Measurements from ENCODE around the gene BCORL1.

DNA sequence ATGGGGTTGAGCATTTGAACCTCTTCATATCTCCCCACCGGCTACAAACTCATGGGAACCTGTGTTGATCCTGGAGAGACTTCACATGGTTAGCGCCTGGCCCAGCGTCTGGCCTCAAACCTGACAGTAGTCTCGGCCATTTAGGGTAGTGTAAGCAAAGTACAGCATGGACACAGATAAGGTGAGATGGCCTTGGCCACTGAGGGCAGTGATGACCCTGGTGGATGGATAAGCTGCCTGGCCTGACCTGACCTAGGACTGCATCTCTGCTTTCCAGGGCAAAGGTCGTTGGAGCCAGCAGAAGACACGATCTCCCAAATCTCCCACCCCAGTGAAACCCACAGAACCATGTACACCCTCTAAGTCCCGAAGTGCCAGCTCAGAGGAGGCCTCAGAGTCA, 51.7 kb downstream of the BCORL1 start:
- TF ChIP-seq, protein P1, sequence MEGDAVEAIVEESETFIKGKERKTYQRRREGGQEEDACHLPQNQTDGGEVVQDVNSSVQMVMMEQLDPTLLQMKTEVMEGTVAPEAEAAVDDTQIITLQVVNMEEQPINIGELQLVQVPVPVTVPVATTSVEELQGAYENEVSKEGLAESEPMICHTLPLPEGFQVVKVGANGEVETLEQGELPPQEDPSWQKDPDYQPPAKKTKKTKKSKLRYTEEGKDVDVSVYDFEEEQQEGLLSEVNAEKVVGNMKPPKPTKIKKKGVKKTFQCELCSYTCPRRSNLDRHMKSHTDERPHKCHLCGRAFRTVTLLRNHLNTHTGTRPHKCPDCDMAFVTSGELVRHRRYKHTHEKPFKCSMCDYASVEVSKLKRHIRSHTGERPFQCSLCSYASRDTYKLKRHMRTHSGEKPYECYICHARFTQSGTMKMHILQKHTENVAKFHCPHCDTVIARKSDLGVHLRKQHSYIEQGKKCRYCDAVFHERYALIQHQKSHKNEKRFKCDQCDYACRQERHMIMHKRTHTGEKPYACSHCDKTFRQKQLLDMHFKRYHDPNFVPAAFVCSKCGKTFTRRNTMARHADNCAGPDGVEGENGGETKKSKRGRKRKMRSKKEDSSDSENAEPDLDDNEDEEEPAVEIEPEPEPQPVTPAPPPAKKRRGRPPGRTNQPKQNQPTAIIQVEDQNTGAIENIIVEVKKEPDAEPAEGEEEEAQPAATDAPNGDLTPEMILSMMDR (IDR thresholded peaks at IDR 0.05): no peak
- TF ChIP-seq POLR2A (IDR thresholded peaks at IDR 0.05): no peak

Data from esophagus squamous epithelium (tissue), 4 donors.